C1 segment of cervical spinal cord (tissue), 14 donors: ENCODE results near the gene PDAP1.
"Not testable (repeated sequence)": the region's sequence is repeated elsewhere in the genome, so short reads cannot be mapped to it uniquely, and the experiment has no call there.

Experiments used
- DNase-seq, 14 donors: peaks; one replicate each; lab custom pipeline; 2025; lab: John Stamatoyannopoulos, UW

PDAP1 gene

GRCh38 chr7:99350641-99351040 lies 57.8 kb downstream of the PDAP1 start:
- DNase-seq, result not testable (repeated sequence)
